ENCODE results near the gene MTFMT. TPM values are rescaled to one million over a fixed set of nuclear protein-coding genes. Genes with fewer than 3 reads are reported as not detected.
A peak's percentile ranks its signal among the peaks of the same experiment; 100 is the strongest.

The MTFMT gene
- total and polyA plus RNA-seq, 2 of the 13 experiments (the other 11 are each of a cell fraction or from before 2014, with no cell fraction given): 9.9 to 23.2 TPM

DNA sequence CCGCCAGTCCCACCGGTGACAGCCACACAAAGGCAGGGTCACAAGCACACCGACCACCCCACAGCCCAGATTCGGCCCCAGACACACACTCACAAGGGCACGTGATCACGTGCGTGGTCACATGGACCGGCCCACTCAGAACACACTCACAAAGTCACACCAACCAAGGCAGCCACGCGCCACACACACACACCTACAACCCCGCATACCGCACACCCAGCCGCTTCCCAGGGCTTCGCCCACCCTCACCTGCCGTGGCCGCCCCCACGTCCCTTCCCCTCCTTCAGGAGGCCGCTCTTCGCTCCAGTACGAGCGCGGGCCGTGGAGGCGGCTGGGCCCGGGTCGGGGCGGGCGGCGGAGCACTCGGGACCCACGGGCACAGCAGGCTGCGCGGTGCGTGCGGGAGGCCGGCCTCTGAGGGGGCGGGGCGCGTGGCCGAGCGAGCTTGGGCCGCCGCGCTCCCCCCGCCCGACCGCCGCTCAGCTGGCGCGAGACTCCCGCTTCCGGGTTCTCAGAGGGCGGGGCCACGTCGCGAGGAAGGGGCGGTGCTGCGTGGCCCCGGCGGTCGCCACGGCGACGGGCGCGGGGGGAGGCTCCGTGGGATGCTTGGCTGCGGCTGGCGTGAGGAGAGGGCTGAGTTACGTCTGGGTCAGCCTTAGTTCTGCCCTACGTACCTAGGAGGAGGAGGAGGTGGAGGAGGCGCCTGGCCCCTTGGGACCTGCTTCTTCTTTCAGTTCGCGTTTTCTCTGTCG lies 39.8 kb downstream of the MTFMT start, which contains the start of gene SPG21 (continued):
- TF ChIP-seq, protein P1, sequence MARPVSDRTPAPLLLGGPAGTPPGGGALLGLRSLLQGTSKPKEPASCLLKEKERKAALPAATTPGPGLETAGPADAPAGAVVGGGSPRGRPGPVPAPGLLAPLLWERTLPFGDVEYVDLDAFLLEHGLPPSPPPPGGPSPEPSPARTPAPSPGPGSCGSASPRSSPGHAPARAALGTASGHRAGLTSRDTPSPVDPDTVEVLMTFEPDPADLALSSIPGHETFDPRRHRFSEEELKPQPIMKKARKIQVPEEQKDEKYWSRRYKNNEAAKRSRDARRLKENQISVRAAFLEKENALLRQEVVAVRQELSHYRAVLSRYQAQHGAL (CRISPR knock-in tag; IDR thresholded peaks at IDR 0.05; ENCODE audit: not compliant biosample characterization): peak; percentile 69
- TF ChIP-seq, protein P2, sequence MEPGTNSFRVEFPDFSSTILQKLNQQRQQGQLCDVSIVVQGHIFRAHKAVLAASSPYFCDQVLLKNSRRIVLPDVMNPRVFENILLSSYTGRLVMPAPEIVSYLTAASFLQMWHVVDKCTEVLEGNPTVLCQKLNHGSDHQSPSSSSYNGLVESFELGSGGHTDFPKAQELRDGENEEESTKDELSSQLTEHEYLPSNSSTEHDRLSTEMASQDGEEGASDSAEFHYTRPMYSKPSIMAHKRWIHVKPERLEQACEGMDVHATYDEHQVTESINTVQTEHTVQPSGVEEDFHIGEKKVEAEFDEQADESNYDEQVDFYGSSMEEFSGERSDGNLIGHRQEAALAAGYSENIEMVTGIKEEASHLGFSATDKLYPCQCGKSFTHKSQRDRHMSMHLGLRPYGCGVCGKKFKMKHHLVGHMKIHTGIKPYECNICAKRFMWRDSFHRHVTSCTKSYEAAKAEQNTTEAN (CRISPR knock-in tag; conservative IDR thresholded peaks at IDR 0.05): peak; percentile 73; the same call in 1 of the 2 replicates
- no peak for TF ChIP-seq HMG20B (CRISPR knock-in tag; conservative IDR thresholded peaks at IDR 0.05)
- TF ChIP-seq TBX3 (IDR thresholded peaks at IDR 0.05; ENCODE audit: borderline replicate concordance): no peak
- TF ChIP-seq, protein P3, sequence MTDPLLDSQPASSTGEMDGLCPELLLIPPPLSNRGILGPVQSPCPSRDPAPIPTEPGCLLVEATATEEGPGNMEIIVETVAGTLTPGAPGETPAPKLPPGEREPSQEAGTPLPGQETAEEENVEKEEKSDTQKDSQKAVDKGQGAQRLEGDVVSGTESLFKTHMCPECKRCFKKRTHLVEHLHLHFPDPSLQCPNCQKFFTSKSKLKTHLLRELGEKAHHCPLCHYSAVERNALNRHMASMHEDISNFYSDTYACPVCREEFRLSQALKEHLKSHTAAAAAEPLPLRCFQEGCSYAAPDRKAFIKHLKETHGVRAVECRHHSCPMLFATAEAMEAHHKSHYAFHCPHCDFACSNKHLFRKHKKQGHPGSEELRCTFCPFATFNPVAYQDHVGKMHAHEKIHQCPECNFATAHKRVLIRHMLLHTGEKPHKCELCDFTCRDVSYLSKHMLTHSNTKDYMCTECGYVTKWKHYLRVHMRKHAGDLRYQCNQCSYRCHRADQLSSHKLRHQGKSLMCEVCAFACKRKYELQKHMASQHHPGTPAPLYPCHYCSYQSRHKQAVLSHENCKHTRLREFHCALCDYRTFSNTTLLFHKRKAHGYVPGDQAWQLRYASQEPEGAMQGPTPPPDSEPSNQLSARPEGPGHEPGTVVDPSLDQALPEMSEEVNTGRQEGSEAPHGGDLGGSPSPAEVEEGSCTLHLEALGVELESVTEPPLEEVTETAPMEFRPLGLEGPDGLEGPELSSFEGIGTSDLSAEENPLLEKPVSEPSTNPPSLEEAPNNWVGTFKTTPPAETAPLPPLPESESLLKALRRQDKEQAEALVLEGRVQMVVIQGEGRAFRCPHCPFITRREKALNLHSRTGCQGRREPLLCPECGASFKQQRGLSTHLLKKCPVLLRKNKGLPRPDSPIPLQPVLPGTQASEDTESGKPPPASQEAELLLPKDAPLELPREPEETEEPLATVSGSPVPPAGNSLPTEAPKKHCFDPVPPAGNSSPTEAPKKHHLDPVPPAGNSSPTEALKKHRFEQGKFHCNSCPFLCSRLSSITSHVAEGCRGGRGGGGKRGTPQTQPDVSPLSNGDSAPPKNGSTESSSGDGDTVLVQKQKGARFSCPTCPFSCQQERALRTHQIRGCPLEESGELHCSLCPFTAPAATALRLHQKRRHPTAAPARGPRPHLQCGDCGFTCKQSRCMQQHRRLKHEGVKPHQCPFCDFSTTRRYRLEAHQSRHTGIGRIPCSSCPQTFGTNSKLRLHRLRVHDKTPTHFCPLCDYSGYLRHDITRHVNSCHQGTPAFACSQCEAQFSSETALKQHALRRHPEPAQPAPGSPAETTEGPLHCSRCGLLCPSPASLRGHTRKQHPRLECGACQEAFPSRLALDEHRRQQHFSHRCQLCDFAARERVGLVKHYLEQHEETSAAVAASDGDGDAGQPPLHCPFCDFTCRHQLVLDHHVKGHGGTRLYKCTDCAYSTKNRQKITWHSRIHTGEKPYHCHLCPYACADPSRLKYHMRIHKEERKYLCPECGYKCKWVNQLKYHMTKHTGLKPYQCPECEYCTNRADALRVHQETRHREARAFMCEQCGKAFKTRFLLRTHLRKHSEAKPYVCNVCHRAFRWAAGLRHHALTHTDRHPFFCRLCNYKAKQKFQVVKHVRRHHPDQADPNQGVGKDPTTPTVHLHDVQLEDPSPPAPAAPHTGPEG (CRISPR knock-in tag; IDR thresholded peaks at IDR 0.05): 0 out of 2 replicates have a peak, but pooled peaks have one; percentile 24
- TF ChIP-seq, protein P4, sequence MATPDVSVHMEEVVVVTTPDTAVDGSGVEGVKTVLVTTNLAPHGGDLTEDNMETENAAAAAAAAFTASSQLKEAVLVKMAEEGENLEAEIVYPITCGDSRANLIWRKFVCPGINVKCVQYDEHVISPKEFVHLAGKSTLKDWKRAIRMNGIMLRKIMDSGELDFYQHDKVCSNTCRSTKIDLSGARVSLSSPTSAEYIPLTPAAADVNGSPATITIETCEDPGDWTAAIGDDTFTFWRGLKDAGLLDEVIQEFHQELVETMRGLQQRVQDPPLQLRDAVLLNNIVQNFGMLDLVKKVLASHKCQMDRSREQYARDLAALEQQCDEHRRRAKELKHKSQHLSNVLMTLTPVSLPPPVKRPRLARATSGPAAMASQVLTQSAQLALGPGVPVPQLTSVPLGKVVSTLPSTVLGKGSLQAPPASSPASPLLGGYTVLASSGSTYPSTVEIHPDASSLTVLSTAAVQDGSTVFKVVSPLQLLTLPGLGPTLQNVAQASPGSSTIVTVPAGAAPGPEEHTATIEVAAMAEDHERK (CRISPR knock-in tag; IDR thresholded peaks at IDR 0.05; ENCODE audit: low read depth): peak; percentile 79
- TF ChIP-seq ATF7-NPFF (CRISPR knock-in tag; IDR thresholded peaks at IDR 0.05; ENCODE audit: low read depth): no peak
- no peak for TF ChIP-seq ZNF614 (CRISPR knock-in tag; IDR thresholded peaks at IDR 0.05; ENCODE audit: borderline replicate concordance)
- TF ChIP-seq ZSCAN22 (CRISPR knock-in tag; IDR thresholded peaks at IDR 0.05): no peak
- no peak for TF ChIP-seq RNF2 (conservative IDR thresholded peaks at IDR 0.05; ENCODE audit: low read depth)
- TF ChIP-seq TAF1 (CRISPR knock-in tag; IDR thresholded peaks at IDR 0.05): peak; percentile 30; the same call in 1 of the 2 replicates
- TF ChIP-seq RBM22 (optimal IDR thresholded peaks at IDR 0.05; ENCODE audit: low read length): peak; percentile 35
- TF ChIP-seq, protein P5, sequence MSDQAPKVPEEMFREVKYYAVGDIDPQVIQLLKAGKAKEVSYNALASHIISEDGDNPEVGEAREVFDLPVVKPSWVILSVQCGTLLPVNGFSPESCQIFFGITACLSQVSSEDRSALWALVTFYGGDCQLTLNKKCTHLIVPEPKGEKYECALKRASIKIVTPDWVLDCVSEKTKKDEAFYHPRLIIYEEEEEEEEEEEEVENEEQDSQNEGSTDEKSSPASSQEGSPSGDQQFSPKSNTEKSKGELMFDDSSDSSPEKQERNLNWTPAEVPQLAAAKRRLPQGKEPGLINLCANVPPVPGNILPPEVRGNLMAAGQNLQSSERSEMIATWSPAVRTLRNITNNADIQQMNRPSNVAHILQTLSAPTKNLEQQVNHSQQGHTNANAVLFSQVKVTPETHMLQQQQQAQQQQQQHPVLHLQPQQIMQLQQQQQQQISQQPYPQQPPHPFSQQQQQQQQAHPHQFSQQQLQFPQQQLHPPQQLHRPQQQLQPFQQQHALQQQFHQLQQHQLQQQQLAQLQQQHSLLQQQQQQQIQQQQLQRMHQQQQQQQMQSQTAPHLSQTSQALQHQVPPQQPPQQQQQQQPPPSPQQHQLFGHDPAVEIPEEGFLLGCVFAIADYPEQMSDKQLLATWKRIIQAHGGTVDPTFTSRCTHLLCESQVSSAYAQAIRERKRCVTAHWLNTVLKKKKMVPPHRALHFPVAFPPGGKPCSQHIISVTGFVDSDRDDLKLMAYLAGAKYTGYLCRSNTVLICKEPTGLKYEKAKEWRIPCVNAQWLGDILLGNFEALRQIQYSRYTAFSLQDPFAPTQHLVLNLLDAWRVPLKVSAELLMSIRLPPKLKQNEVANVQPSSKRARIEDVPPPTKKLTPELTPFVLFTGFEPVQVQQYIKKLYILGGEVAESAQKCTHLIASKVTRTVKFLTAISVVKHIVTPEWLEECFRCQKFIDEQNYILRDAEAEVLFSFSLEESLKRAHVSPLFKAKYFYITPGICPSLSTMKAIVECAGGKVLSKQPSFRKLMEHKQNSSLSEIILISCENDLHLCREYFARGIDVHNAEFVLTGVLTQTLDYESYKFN (CRISPR knock-in tag; conservative IDR thresholded peaks at IDR 0.05): 0 out of 2 replicates have a peak, but pooled peaks have one; percentile 12
- peak; percentile 59; the same call in 1 of the 2 replicates for TF ChIP-seq MEIS1 (CRISPR knock-in tag; IDR thresholded peaks at IDR 0.05; ENCODE audit: borderline replicate concordance)
